ACC112 (cell line): ENCODE results near the gene HSPA1A.

ENCODE experiments used
- H2AFZ ChIP-seq: fragments of 200-600 bp; sonication (generic); one replicate; pipeline ENCODE4 v1.6.0; 2017; ENCODE audit warnings: antibody characterized with exemption, low read length; ENCODE audit not compliant: unreplicated experiment
- H3K27ac ChIP-seq: fragments of 200-600 bp; sonication (generic); 2 replicates; pipeline ENCODE4 v1.5.1; 2014; ENCODE audit warnings: low read depth, mild to moderate bottlenecking, antibody characterized with exemption, low read length, moderate library complexity
- H3K27me3 ChIP-seq: fragments of 200-600 bp; sonication (generic); 2 replicates; pipeline ENCODE4 v1.6.1; 2014; ENCODE audit warnings: mild to moderate bottlenecking, antibody characterized with exemption, low read length, moderate library complexity, mixed read lengths; ENCODE audit not compliant: insufficient read depth
- H3K36me3 ChIP-seq: fragments of 200-600 bp; sonication (generic); 2 replicates; pipeline ENCODE4 v1.6.1; 2016; ENCODE audit warnings: mild to moderate bottlenecking, antibody characterized with exemption, low read length, moderate library complexity, mixed read lengths; ENCODE audit not compliant: insufficient read depth
- H3K4me1 ChIP-seq: fragments of 200-600 bp; sonication (generic); one replicate; pipeline ENCODE4 v1.6.1; 2016; ENCODE audit warnings: low read length, mixed read lengths; ENCODE audit not compliant: insufficient read depth, unreplicated experiment, control insufficient read depth
- H3K4me3 ChIP-seq: fragments of 200-600 bp; sonication (generic); 2 replicates; pipeline ENCODE4 v1.5.1; 2014; ENCODE audit warnings: mild to moderate bottlenecking, low read depth, low read length
- H3K79me2 ChIP-seq: fragments of 200-600 bp; sonication (generic); one replicate; pipeline ENCODE4 v1.6.0; 2016; ENCODE audit warnings: low read length; ENCODE audit not compliant: control insufficient read depth, unreplicated experiment, insufficient read depth

HSPA1A gene

GRCh38 chr6:31775633-31776484 is 39.5 kb upstream of the HSPA1A start:
- Histone ChIP-seq H2AFZ (no peak overlapping the region), H3K27ac (no peak overlapping the region), H3K4me3 (no peak overlapping the region), H3K36me3 (no peaks in the 10 kb centered on the region), H3K79me2 (no peaks in the 10 kb centered on the region), H3K4me1 (peaks cover 16% of the 10 kb centered on the region), H3K27me3 (no peaks in the 10 kb centered on the region)

DNA sequence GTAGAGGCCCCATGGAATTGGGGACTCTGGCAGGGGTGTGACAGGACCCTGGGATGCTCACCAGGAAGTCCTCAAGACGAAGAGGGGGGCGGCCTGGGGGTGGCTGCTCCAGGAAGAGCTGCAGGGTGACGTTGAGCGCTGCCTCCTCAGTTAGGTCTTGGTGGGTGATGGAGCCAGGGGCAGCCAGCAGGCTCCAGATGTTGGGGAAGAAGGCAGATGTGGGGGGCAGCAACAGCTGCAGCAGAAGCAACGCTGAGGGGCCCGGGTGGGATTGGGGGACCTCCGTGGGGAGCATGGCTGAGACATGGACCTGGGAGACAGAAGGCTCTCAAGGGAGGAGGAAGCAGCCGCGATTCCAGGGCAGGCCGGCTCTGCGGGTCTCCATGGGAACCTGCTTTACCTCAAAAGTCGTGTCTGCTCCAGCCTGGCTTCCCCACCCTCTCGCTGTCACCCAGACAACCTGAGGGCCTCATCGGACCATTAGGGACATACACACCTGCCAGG is 38.8 kb upstream of the HSPA1A start:
- H3K27me3 ChIP-seq: no peaks in the 10 kb centered on the region
- H2AFZ ChIP-seq: no peak overlapping the region
- peaks cover 3% of the 10 kb centered on the region; the same call in 1 of the 2 replicates for H3K36me3 ChIP-seq
- peak overlapping the region; percentile 41; the same call in 1 of the 2 replicates for H3K4me3 ChIP-seq
- H3K79me2 ChIP-seq: no peaks in the 10 kb centered on the region
- H3K27ac ChIP-seq: peak overlapping the region; percentile 38; the same call in 1 of the 2 replicates
- peaks cover 16% of the 10 kb centered on the region for H3K4me1 ChIP-seq

GRCh38 chr6:31776989-31777666 is 38.2 kb upstream of the HSPA1A start, which contains the start of gene VWA7:
Gene VWA7 (minus strand): TSS chr6:31777328. CDS start chr6:31776779, 549 bp downstream.
- no peak within 1 kb of the TSS for H2AFZ ChIP-seq

DNA sequence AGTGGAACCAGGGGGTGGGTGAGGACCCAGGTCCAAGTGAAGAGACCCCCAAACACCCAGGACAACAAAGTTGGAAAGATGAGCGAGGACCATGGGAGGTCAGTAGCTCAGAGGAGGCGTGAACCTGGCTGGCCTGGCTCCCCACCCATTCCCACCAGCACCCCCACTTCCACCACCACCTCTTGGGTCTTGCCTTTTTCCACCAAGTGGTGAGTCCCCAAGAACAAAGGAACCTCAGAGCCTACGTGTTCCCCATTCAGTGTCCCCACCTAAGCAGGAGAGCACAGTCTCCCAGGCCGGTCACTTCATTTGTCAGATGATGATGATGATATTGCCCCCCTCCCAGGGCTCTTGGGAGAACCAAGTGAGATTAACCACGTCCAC is 37.7 kb upstream of the HSPA1A start:
- H3K79me2 ChIP-seq: no peaks in the 10 kb centered on the region
- H2AFZ ChIP-seq: no peak overlapping the region
- H3K4me3 ChIP-seq: no peak overlapping the region
- peaks cover 4% of the 10 kb centered on the region; the same call in 1 of the 2 replicates for H3K36me3 ChIP-seq
- no peaks in the 10 kb centered on the region for H3K27me3 ChIP-seq
- H3K27ac ChIP-seq: peak overlapping the region; percentile 38; the same call in 1 of the 2 replicates
- peaks cover 16% of the 10 kb centered on the region for H3K4me1 ChIP-seq

More at GRCh38 chr6:31776989-31777666, 38.2 kb upstream of the HSPA1A start, which contains the start of gene VWA7:
- Histone ChIP-seq H3K79me2 (no peaks in the 10 kb centered on the region), H3K4me3 (peak within 1 kb of the TSS; percentile 41; the same call in 1 of the 2 replicates), H3K27me3 (no peaks in the 10 kb centered on the region), H3K27ac (peak within 1 kb of the TSS; percentile 38), H3K36me3 (peaks cover 3% of the 10 kb centered on the region; the same call in 1 of the 2 replicates), H3K4me1 (peaks cover 16% of the 10 kb centered on the region)

DNA sequence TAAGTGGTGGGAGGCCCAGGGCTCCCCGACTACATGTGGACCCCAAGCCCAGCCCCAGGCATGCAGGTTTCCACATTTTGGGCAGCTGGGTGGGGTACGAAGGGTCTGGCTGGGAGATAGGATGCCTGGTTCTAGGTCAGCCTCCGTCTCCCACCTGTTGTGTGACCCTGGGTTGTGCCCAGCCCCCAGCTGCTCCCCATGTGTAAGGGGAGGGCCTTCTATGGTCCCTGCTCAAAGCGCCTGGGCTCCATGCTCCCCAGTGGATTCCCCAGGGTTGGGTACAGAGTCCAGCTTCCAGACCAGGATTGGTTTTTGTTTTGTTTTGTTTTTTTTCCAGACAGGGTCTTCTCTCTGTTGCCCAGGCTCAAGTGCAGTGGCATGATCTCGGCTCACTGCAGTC is 37.1 kb upstream of the HSPA1A start:
- H3K27me3 ChIP-seq: no peaks in the 10 kb centered on the region
- no peaks in the 10 kb centered on the region for H3K79me2 ChIP-seq
- H3K4me1 ChIP-seq: peaks cover 16% of the 10 kb centered on the region
- H3K36me3 ChIP-seq: peaks cover 8% of the 10 kb centered on the region; the same call in 1 of the 2 replicates
- no peak overlapping the region for H3K4me3 ChIP-seq
- no peak overlapping the region for H3K27ac ChIP-seq
- no peak overlapping the region for H2AFZ ChIP-seq

GRCh38 chr6:31778999-31779885 is 36.1 kb upstream of the HSPA1A start:
- H3K4me1 ChIP-seq: peaks cover 16% of the 10 kb centered on the region
- H3K79me2 ChIP-seq: no peaks in the 10 kb centered on the region
- H3K4me3 ChIP-seq: no peak overlapping the region
- no peak overlapping the region for H3K27ac ChIP-seq
- no peaks in the 10 kb centered on the region for H3K27me3 ChIP-seq
- peaks cover 8% of the 10 kb centered on the region; the same call in 1 of the 2 replicates for H3K36me3 ChIP-seq
- no peak overlapping the region for H2AFZ ChIP-seq

GRCh38 chr6:31779908-31780307 is 35.4 kb upstream of the HSPA1A start:
- Histone ChIP-seq H2AFZ (no peak overlapping the region), H3K79me2 (no peaks in the 10 kb centered on the region), H3K4me1 (peaks cover 16% of the 10 kb centered on the region), H3K36me3 (peaks cover 8% of the 10 kb centered on the region; the same call in 1 of the 2 replicates), H3K27me3 (no peaks in the 10 kb centered on the region), H3K4me3 (no peak overlapping the region), H3K27ac (no peak overlapping the region)

DNA sequence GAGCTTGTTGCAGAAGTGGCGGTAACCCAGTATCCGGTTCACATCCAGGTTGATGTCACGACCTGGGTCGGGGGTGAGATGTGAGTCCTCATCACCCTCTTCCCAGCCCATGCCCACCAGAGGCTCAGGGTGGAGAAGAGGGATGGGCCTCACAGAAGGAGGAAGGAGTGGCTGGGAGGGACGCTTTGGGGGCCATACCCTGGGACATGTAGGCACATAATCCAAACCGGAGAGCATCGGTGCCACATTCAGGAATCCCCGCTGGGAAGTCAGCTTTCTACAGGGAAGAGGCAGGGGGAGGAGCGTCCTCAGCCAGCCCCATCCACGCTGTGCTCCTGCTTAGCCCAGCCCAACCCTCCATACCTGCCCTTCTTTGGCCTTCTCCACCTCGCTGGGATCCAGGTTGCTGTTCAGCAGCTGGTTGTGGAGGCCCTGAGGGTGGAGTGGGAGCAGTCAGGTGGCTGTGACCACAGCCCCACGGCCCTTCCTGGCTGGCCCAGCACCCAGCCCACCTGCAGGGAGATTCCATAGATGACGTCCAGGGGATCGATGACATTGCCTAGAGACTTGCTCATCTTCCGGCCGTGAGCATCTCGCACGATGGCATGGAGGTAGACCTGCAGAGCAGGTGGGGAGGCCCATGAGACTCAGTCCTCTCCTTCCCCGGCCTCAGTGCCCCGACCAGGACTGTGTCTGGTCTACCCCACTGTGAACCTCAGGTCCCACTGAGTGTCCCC is 34.7 kb upstream of the HSPA1A start:
- H3K36me3 ChIP-seq: peaks cover 13% of the 10 kb centered on the region; the same call in 1 of the 2 replicates
- no peaks in the 10 kb centered on the region for H3K79me2 ChIP-seq

DNA sequence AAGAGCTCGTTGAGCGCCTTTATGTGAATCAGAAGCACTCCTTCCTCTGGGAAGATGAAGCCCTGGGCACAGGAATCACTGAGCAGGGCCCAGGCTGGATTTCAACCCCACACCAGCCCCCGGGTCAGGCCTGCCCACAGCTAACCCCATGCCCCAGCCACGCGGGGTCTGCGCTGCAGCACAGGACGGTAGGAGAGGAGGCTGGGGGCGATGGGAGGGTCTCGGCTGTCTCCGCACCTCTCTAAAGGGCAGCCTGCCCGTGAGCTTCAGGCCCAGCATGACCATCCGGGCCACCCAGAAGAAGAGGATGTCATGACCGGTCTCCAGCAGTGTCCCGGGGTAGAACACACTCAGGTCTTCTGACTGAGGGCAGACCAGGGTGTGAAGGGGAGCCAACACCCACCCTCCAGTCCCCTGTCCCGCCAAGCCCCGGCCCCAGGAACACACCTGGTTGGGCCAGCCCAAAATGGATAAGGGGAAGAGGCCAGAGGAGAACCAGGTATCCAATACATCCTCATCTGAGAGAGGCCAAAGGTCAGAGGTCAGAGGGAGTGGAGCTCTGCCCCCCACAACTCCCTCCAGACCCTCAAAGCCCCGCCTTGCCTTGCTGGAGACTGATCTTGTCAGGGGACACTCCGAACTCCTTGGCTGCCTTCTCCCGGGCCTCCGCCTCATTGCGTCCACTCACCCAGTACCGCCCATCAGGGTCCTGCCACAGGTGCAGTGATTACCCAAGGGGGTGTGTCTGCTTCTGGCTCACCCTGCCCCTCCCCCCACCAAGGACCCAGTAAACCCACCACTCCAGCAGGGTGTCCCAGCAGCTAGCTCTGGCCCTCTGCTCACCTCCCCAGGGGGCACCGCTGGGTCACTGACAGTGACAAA is 33.9 kb upstream of the HSPA1A start:
- H3K27me3 ChIP-seq: no peaks in the 10 kb centered on the region
- no peak overlapping the region for H3K27ac ChIP-seq
- peaks cover 13% of the 10 kb centered on the region for H3K4me1 ChIP-seq
- H3K4me3 ChIP-seq: no peak overlapping the region
- H3K79me2 ChIP-seq: no peaks in the 10 kb centered on the region
- peaks cover 13% of the 10 kb centered on the region; the same call in 1 of the 2 replicates for H3K36me3 ChIP-seq
- no peak overlapping the region for H2AFZ ChIP-seq

More for the DNA sequence above, 34.7 kb upstream of the HSPA1A start:
- Histone ChIP-seq H3K27me3 (no peaks in the 10 kb centered on the region), H2AFZ (no peak overlapping the region), H3K4me1 (peaks cover 16% of the 10 kb centered on the region), H3K4me3 (no peak overlapping the region), H3K27ac (no peak overlapping the region)
